OCI-LY7 (cell line): ENCODE measurements around the gene UBL3. TPM values are rescaled to one million over a fixed set of nuclear protein-coding genes. Genes with fewer than 3 reads are reported as not detected.

ENCODE experiments used
- BruUV-seq: library from RNA; stranded (reverse); fragments of 400-500 nt; replicated peaks from 2 replicates; lab custom pipeline; 2021; lab: Mats Ljungman, UMichigan
- CTCF ChIA-PET: fragments of 300-600 bp; sonication (Branson Sonifier 250); formaldehyde crosslinking; loops from one replicate; lab custom pipeline; 2022; ENCODE audit warnings: antibody characterized with exemption; ENCODE audit not compliant: unreplicated experiment; lab: Charles Lee
- POLR2A ChIA-PET: fragments of 300-600 bp; sonication (Branson Sonifier 250); formaldehyde crosslinking; loops from one replicate; lab custom pipeline; 2022; ENCODE audit warnings: antibody characterized with exemption; lab: Charles Lee
- DNase-seq: peaks from one replicate; pipeline ENCODE4 v3.0.0-alpha.2; 2015; ENCODE audit warnings: low spot score
- H2AFZ ChIP-seq: fragments of 200-600 bp; sonication (generic), shearing (Covaris generic); 2 replicates; pipeline ENCODE4 v1.6.1; 2014; ENCODE audit warnings: mild to moderate bottlenecking, antibody characterized with exemption, low read length, moderate library complexity
- H3K27ac ChIP-seq: fragments of 200-600 bp; sonication (generic); 2 replicates; pipeline ENCODE4 v1.5.1; 2014; ENCODE audit warnings: mixed run types, low read depth, mild to moderate bottlenecking, moderate library complexity, low read length, inconsistent platforms; ENCODE audit not compliant: poor library complexity, severe bottlenecking
- H3K36me3 ChIP-seq: fragments of 200-600 bp; sonication (generic); 2 replicates; pipeline ENCODE4 v1.6.1; 2014; ENCODE audit warnings: mild to moderate bottlenecking, antibody characterized with exemption, low read length, moderate library complexity, mixed read lengths; ENCODE audit not compliant: insufficient read depth
- H3K4me1 ChIP-seq: fragments of 200-600 bp; sonication (generic); 2 replicates; pipeline ENCODE4 v1.5.1; 2014; ENCODE audit warnings: mild to moderate bottlenecking, low read length; ENCODE audit not compliant: insufficient read depth, poor library complexity, severe bottlenecking
- H3K4me2 ChIP-seq: fragments of 200-600 bp; sonication (generic); 2 replicates; pipeline ENCODE4 v1.6.1; 2014; ENCODE audit warnings: mild to moderate bottlenecking, low read length
- H3K4me3 ChIP-seq: fragments of 200-600 bp; sonication (generic); 2 replicates; pipeline ENCODE4 v1.5.1; 2014; ENCODE audit warnings: mild to moderate bottlenecking, low read depth, low read length; ENCODE audit not compliant: poor library complexity, severe bottlenecking
- H3K79me2 ChIP-seq: fragments of 200-600 bp; sonication (generic); 2 replicates; pipeline ENCODE4 v1.6.1; 2016; ENCODE audit warnings: low read depth, mild to moderate bottlenecking, low read length, moderate library complexity, mixed read lengths; ENCODE audit not compliant: insufficient read depth
- H3K9me2 ChIP-seq: fragments of 200-600 bp; sonication (generic); 2 replicates; pipeline ENCODE4 v1.6.1; 2016; ENCODE audit warnings: mild to moderate bottlenecking, low read length, mixed read lengths; ENCODE audit not compliant: insufficient read depth
- H3K9me3 ChIP-seq: fragments of 200-600 bp; sonication (generic); 2 replicates; pipeline ENCODE4 v1.6.1; 2014; ENCODE audit warnings: mild to moderate bottlenecking, mixed run types, low read length, mixed read lengths
- H4K20me1 ChIP-seq: fragments of 200-600 bp; sonication (generic); 2 replicates; pipeline ENCODE4 v1.6.1; 2014; ENCODE audit warnings: mild to moderate bottlenecking, antibody characterized with exemption, low read length, moderate library complexity, mixed read lengths; ENCODE audit not compliant: insufficient read depth
- EZH2phosphoT487 ChIP-seq: fragments of 200-600 bp; sonication (generic); IDR thresholded peaks from 2 replicates; pipeline ENCODE4 v1.6.1; 2018; ENCODE audit warnings: low read depth, borderline replicate concordance, mild to moderate bottlenecking, mixed run types, antibody characterized with exemption, low read length, moderate library complexity, mixed read lengths
- intact Hi-C: fragments of 100-400 bp; cut with micrococcal nuclease; formaldehyde crosslinking; loops from one replicate; pipeline ENCODE4 v1.10.0; 2022; ENCODE audit not compliant: unreplicated experiment
- total RNA-seq, 2 experiments: library from RNA; depleted of rRNA in 1 of 2; stranded (reverse); fragments of >200 nt in 1 of 2; shearing (Covaris generic) in 1 of 2; gene quantifications; 2 replicates each; pipeline ENCODE4 v1.2.3, GENCODE V29; 2014 to 2022
- TF ChIP-seq, protein P1 (sequence below): fragments of 200-600 bp; sonication (generic); conservative IDR thresholded peaks from 2 replicates; pipeline ENCODE4 v1.5.1; 2014; ENCODE audit warnings: mild to moderate bottlenecking, antibody characterized with exemption, low read length, moderate library complexity, mixed read lengths

Gene UBL3
- total RNA-seq, 2 experiments from 2014 or later, result 5.6 to 11.4 TPM

DNA sequence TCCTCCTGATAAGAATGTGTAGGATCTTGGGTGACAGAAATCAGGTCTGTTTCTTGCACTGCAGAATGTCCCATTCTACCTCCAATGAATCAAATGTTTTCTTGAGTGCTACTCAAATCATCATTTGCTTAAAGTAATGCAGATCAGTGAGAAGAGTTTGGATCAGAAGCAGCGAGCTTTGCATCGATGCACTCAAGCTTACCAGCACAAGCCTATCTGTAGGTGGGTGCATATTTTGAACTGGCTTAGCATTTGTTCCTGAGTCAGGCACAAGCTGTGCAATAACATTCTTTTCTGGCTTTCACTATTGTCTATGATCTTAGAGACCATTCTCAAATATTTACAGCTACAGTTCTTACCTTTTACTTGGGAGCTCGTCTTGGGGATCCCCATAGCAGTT, 109.5 kb downstream of the UBL3 start:
- TF ChIP-seq EZH2phosphoT487, result no peak
- TF ChIP-seq, protein P1, sequence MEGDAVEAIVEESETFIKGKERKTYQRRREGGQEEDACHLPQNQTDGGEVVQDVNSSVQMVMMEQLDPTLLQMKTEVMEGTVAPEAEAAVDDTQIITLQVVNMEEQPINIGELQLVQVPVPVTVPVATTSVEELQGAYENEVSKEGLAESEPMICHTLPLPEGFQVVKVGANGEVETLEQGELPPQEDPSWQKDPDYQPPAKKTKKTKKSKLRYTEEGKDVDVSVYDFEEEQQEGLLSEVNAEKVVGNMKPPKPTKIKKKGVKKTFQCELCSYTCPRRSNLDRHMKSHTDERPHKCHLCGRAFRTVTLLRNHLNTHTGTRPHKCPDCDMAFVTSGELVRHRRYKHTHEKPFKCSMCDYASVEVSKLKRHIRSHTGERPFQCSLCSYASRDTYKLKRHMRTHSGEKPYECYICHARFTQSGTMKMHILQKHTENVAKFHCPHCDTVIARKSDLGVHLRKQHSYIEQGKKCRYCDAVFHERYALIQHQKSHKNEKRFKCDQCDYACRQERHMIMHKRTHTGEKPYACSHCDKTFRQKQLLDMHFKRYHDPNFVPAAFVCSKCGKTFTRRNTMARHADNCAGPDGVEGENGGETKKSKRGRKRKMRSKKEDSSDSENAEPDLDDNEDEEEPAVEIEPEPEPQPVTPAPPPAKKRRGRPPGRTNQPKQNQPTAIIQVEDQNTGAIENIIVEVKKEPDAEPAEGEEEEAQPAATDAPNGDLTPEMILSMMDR, result no peak
- H3K27ac ChIP-seq, result no peak overlapping the region
- no peaks in the 10 kb centered on the region for H4K20me1 ChIP-seq
- intact Hi-C loops, result no loop called here
- no peaks in the 10 kb centered on the region for H3K9me2 ChIP-seq
- H3K4me2 ChIP-seq, result no peak overlapping the region
- no TSS peak for BruUV-seq
- H3K9me3 ChIP-seq, result no peaks in the 10 kb centered on the region
- ChIA-PET CTCF (no interaction called here), POLR2A (interaction anchor here (0.6 to 1.9 kb wide), 3 partner anchors 11 to 13 kb away, joined by 3 to 6 read pairs (median 3); no protein-coding TSS in a partner anchor)
- no peaks in the 10 kb centered on the region for H3K79me2 ChIP-seq
- no peak overlapping the region for H3K4me3 ChIP-seq
- no peaks in the 10 kb centered on the region for H3K36me3 ChIP-seq
- no peak overlapping the region for H2AFZ ChIP-seq
- H3K4me1 ChIP-seq, result no peaks in the 10 kb centered on the region
- DNase-seq, result no peak

GRCh38 chr13:29737061-29737460, 113.4 kb downstream of the UBL3 start:
- no TSS peak for BruUV-seq
- no peak for DNase-seq
- H3K9me3 ChIP-seq, result no peaks in the 10 kb centered on the region
- no peak overlapping the region for H2AFZ ChIP-seq
- no peaks in the 10 kb centered on the region for H3K79me2 ChIP-seq
- no peaks in the 10 kb centered on the region for H3K9me2 ChIP-seq
- TF ChIP-seq, protein P1, result no peak
- TF ChIP-seq EZH2phosphoT487, result no peak
- no peaks in the 10 kb centered on the region for H3K4me1 ChIP-seq
- no peak overlapping the region for H3K4me3 ChIP-seq
- ChIA-PET CTCF (no interaction called here), POLR2A (no interaction called here)
- intact Hi-C loops, result no loop called here
- no peaks in the 10 kb centered on the region for H4K20me1 ChIP-seq
- H3K27ac ChIP-seq, result no peak overlapping the region
- H3K36me3 ChIP-seq, result no peaks in the 10 kb centered on the region
- H3K4me2 ChIP-seq, result no peak overlapping the region

- Histone ChIP-seq H3K36me3 (no peaks in the 10 kb centered on the region), H3K4me2 (no peak overlapping the region), H4K20me1 (no peaks in the 10 kb centered on the region), H3K4me3 (no peak overlapping the region), H3K4me1 (no peaks in the 10 kb centered on the region), H3K9me3 (no peaks in the 10 kb centered on the region), H3K27ac (no peak overlapping the region), H3K9me2 (no peaks in the 10 kb centered on the region), H3K79me2 (no peaks in the 10 kb centered on the region), H2AFZ (no peak overlapping the region)
- ChIA-PET POLR2A (no interaction called here), CTCF (no interaction called here)
- TF ChIP-seq EZH2phosphoT487, result no peak
- TF ChIP-seq, protein P1, result no peak
- no TSS peak for BruUV-seq
- intact Hi-C loops, result no loop called here
- no peak for DNase-seq
Measured at GRCh38 chr13:29733147-29733611, 117.2 kb downstream of the UBL3 start.
